Psoas muscle (tissue), 8 donors: ENCODE measurements around the gene PCBP3. TPM values are rescaled to one million over a fixed set of nuclear protein-coding genes. Genes with fewer than 3 reads are reported as not detected.

ENCODE experiments used
- ATAC-seq, 4 donors: fragments of 200-7000 bp; cut with Tn5 transposase; one replicate each; pipeline ENCODE4 v1.9.1; 2020; ENCODE audit warnings: moderate library complexity in 3 of 4, mild to moderate bottlenecking in 2 of 4
- DNase-seq, 2 donors: peaks; one replicate each; pipeline ENCODE4 v3.0.0-alpha.2; 2020
- H3K27ac ChIP-seq: fragments of 200-600 bp; one replicate; pipeline ENCODE4 v1.8.0; 2022
- H3K27me3 ChIP-seq, 3 donors: fragments of 200-600 bp in 1 of 3; one replicate each; pipeline versions ENCODE4 v1.6.1 to v1.8.0; 2013 to 2022; ENCODE audit warnings: low read length in 2 of 3, mild to moderate bottlenecking in 2 of 3, moderate library complexity in 1 of 3; ENCODE audit not compliant: insufficient read depth in 3 of 3
- H3K36me3 ChIP-seq, 2 donors: fragments of 200-600 bp in 1 of 2; one replicate each; pipeline versions ENCODE4 v1.6.1 to v1.8.0; 2013 to 2022; ENCODE audit warnings: low read depth in 1 of 2, mild to moderate bottlenecking in 1 of 2, moderate library complexity in 1 of 2; ENCODE audit not compliant: insufficient read depth in 1 of 2
- H3K4me1 ChIP-seq: fragments of 200-600 bp; one replicate; pipeline ENCODE4 v1.8.0; 2022
- H3K4me3 ChIP-seq: fragments of 200-600 bp; one replicate; pipeline ENCODE4 v1.8.0; 2022; ENCODE audit warnings: mild to moderate bottlenecking
- H3K9me3 ChIP-seq: fragments of 200-600 bp; one replicate; pipeline ENCODE4 v1.8.0; 2022
- WGBS, 3 donors: extraction: QIAGEN DNeasy Blood & Tissue Kit; methylation state at CpG; one replicate each; pipeline versions ENCODE4 v1.1.6 to v1.1.7; 2013; 5-methylcytosine and 5-hydroxymethylcytosine counted together
- intact Hi-C, 2 donors: fragments of 100-400 bp; cut with DNase I; formaldehyde crosslinking; loops; one replicate each; pipeline versions ENCODE4 v1.11.0 to v1.14.2; 2022
- polyA plus RNA-seq, 3 donors: library from polyadenylated mRNA; stranded (reverse); fragments of 200-250 nt; gene quantifications; one replicate each; pipeline ENCODE4 v1.2.3, GENCODE V29; 2013
- total RNA-seq, 4 donors: library from RNA; stranded (reverse); fragmentation: NEBNext Ultra II Directional in 2 of 4; extraction: Animal tissue kit (Norgen Biotek cat#: 25700) in 2 of 4; gene quantifications; one replicate each; pipeline versions ENCODE4 v1.2.1 to v1.2.4, GENCODE V29; 2021 to 2023
- TF ChIP-seq, protein P1 (sequence below): fragments of 200-600 bp; IDR thresholded peaks from one replicate; pipeline ENCODE4 v1.8.0; 2022; ENCODE audit warnings: antibody characterized with exemption
- donor health status: healthy with polysubstance abuse.
- donor health status: DM: no; HTN: no; CAD: no; lungs with moderate emphysema.
- donor health status: Bipolar disorder and iron deficiency.
- donor health status: healthy.
- donor health status: DM: yes; HTN: yes; CAD: no.
- donor health status: DM: no; HTN: no; CAD: no.
- donor health status: DM: no; HTN: no; CAD: no.
- donor health status: DM: yes; HTN: yes; CAD: no.

The PCBP3 gene
- total and polyA plus RNA-seq, 7 donors, result 0.10 to 0.91 (median 0.33) TPM; not detected in 1

DNA sequence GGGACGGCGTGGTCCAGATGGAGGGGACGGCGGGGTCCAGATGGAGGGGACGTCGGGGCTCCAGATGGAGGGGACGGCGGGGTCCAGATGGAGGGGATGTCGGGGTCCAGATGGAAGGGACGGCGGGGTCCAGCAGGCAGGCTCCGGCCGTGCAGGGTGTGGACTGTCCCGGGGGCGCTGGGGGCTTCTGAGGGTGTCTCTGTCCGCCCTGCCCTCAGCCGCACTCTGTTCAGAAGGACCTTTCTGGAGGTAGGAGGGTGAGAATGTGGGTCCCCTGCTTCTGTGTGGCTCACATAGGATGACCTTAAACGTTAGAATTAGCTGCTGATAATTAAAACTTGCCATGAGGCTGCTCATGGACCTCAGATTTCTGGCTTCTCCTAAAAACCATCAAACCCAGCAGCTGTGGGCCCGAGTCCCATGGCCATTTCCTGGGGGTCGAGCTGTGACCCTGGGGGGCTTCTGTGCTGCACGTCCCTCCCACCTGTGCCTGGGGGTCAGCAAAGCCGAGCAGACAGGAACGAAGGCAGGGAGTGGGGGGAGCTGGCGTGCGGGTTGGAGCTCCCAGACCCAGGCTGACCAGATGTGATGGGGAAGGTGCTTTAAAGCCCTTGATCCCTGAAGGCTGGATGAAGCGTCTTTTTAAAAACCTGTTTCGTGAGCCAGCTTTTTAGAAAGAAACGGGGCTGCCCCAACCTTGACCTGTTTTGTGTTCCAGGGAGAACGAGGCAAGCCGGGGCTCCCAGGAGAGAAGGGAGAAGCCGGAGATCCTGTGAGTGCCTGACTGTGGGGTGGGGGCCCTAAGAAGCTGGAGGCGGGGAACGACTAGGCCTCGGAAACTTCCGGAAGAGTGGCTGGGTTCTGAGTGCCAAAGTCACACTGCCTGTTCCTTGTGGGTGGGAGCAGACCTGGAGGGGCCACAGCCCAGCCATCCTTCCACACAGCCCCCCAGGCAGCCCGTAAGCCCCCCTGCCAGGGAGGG lies 345.1 kb downstream of the PCBP3 start:
- H3K9me3 ChIP-seq, result no peaks in the 10 kb centered on the region
- DNase-seq, result peak in 1 of 2 donors; percentile 53
- no peaks in the 10 kb centered on the region for H3K4me1 ChIP-seq
- TF ChIP-seq, protein P1, sequence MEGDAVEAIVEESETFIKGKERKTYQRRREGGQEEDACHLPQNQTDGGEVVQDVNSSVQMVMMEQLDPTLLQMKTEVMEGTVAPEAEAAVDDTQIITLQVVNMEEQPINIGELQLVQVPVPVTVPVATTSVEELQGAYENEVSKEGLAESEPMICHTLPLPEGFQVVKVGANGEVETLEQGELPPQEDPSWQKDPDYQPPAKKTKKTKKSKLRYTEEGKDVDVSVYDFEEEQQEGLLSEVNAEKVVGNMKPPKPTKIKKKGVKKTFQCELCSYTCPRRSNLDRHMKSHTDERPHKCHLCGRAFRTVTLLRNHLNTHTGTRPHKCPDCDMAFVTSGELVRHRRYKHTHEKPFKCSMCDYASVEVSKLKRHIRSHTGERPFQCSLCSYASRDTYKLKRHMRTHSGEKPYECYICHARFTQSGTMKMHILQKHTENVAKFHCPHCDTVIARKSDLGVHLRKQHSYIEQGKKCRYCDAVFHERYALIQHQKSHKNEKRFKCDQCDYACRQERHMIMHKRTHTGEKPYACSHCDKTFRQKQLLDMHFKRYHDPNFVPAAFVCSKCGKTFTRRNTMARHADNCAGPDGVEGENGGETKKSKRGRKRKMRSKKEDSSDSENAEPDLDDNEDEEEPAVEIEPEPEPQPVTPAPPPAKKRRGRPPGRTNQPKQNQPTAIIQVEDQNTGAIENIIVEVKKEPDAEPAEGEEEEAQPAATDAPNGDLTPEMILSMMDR, result no peak
- intact Hi-C loops, result loop anchor here in 1 of 2 donors (10.0 kb wide), 1 partner anchor 1654 kb away; the partner anchor contains the start of gene CFAP410
- H3K4me3 ChIP-seq, result no peak overlapping the region
- no peaks in the 10 kb centered on the region for H3K27me3 ChIP-seq
- H3K27ac ChIP-seq, result no peak overlapping the region
- H3K36me3 ChIP-seq, result peaks cover 0 to 71% of the 10 kb centered on the region in 2 donors
- ATAC-seq, result no peak
- 81 to 88% (median 84%) methylated on average over 27 to 36 of the region's 36 CpGs for WGBS, 3 donors

DNA sequence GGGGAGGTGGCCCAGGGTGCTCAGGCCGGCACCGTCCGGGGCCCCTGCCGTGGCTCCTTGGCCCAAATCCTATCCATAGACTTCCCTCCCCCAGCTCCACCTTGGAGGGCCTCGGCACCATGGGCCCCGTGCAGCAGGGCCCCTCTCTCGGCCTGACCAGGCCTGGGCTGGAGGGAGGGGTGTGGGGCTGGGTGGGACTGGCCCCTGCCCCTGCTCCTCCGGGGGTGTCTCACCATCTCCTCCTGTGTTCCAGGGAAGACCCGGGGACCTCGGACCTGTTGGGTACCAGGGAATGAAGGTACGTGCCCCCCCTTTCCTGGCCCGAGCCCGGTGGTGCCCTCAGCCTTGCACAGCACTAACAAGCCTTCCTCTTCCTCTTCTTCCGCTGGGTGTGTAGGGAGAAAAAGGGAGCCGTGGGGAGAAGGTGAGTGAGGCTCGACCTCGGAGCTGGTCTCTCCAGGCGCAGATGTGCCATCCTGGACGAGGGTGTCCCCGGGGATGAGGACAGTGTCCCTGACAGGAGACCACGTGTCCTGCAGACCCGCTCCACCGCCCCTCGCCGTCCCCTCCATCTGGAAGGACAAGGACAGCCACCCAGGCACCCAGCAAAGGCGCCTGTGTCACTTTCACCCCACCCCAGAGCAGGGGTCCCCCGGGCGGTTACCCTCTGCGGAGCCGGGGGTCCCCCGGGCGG lies 346.0 kb downstream of the PCBP3 start:
- peaks cover 0 to 66% of the 10 kb centered on the region in 2 donors for H3K36me3 ChIP-seq
- H3K27ac ChIP-seq, result no peak overlapping the region
- no peaks in the 10 kb centered on the region for H3K9me3 ChIP-seq
- no peaks in the 10 kb centered on the region for H3K27me3 ChIP-seq
- no peak for ATAC-seq
- 89 to 93% (median 91%) methylated on average over 28 to 32 of the region's 32 CpGs for WGBS, 3 donors
- no peak overlapping the region for H3K4me3 ChIP-seq
- TF ChIP-seq, protein P1, result no peak
- peak; percentile 15 to 45 for DNase-seq
- intact Hi-C loops, result loop anchor here in 1 of 2 donors (10.0 kb wide), 1 partner anchor 1655 kb away; the partner anchor contains the start of gene CFAP410
- no peaks in the 10 kb centered on the region for H3K4me1 ChIP-seq

DNA sequence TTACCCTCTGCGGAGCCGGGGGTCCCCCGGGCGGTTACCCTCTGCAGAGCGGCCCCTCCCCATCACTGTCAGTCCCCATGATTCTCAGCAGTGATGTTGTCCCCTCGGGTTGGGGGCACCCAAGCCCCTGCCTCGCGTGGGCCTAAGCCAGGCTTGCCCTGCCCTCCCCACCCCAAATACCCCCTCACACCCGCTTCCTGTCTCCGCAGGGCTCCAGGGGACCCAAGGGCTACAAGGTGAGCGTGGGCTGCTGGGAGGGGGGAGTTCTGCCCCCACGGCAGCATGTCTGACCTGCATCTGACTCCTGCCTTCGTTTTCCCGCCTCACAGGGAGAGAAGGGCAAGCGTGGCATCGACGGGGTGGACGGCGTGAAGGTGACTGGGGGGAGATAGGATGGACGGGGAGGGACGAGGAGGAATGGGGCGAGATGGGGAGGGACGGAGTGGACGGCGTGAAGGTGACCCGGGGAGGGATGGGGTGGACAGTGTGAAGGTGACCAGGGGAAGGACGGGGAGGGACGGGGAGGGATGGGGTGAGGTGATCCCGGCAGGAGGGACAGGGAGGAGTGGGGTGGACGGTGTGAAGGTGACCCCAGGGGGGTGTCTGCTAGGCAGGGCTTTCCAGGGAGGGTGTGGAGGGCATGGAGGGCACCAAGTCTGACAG lies 346.7 kb downstream of the PCBP3 start:
- peak; percentile 14 to 49 for DNase-seq
- intact Hi-C loops, result no loop called here
- no peaks in the 10 kb centered on the region for H3K4me1 ChIP-seq
- no peaks in the 10 kb centered on the region for H3K27me3 ChIP-seq
- H3K27ac ChIP-seq, result no peak overlapping the region
- TF ChIP-seq, protein P1, result no peak
- ATAC-seq, result no peak
- no peak overlapping the region for H3K4me3 ChIP-seq
- peaks cover 0 to 65% of the 10 kb centered on the region in 2 donors for H3K36me3 ChIP-seq
- H3K9me3 ChIP-seq, result no peaks in the 10 kb centered on the region
- 86 to 89% (median 87%) methylated on average over 25 to 30 of the region's 30 CpGs for WGBS, 3 donors

DNA sequence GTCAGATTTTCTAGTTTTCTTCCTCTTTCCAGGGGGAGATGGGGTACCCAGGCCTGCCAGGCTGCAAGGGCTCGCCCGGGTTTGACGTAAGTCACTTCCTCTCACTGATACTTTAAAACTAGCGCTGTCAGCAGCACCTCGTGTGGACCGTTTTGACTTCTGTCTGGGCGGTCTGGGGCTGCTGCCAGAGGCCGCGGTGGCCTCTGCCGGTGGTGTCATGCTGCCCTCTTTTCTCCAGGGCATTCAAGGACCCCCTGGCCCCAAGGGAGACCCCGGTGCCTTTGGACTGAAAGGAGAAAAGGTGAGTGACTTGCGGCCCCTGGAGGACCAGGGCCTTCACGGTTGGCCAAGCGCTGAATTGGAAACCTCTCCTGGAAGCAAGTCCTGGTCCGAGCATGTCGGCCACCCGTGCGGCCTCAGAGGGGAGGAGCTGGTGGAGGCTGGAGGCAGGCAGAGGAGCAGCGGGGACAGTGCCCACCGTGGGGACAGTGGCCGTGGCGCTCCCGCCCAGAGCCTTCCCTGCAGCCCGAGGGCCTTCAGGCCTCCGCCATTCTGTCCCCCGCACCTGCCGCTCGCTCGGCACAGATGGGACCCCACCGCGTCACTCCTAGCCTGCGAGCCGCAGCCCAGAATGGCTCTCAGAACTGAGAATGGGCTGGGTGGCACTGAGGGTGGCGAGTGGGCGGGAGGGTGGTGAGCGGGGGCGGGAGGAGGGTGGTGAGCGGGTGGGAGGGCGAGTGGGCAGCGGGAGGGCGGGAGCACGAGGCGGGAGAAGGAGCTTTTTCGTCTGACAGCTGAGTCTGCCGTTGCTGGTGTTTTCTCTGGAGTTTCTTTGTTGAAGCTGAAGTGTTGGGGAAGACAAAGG lies 347.4 kb downstream of the PCBP3 start:
- Histone ChIP-seq H3K36me3 (peaks cover 0 to 57% of the 10 kb centered on the region in 2 donors), H3K27ac (no peak overlapping the region), H3K4me3 (no peak overlapping the region), H3K27me3 (no peaks in the 10 kb centered on the region), H3K9me3 (no peaks in the 10 kb centered on the region), H3K4me1 (no peaks in the 10 kb centered on the region)
- WGBS, 3 donors, result 84 to 87% (median 87%) methylated on average over 42 to 45 of the region's 45 CpGs
- TF ChIP-seq, protein P1, result no peak
- no peak for ATAC-seq
- intact Hi-C loops, result no loop called here
- DNase-seq, result peak; percentile 20 to 52
